Psoas muscle (tissue), 8 donors: ENCODE data around the gene PIGP. TPM values are rescaled to one million over a fixed set of nuclear protein-coding genes. Genes with fewer than 3 reads are reported as not detected.

Source experiments
- ATAC-seq, 4 donors: fragments of 200-7000 bp; cut with Tn5 transposase; one replicate each; pipeline ENCODE4 v1.9.1; 2020; ENCODE audit warnings: moderate library complexity in 3 of 4, mild to moderate bottlenecking in 2 of 4
- DNase-seq, 2 donors: peaks; one replicate each; pipeline ENCODE4 v3.0.0-alpha.2; 2020
- H3K27ac ChIP-seq: fragments of 200-600 bp; one replicate; pipeline ENCODE4 v1.8.0; 2022
- H3K27me3 ChIP-seq, 3 donors: fragments of 200-600 bp in 1 of 3; one replicate each; pipeline versions ENCODE4 v1.6.1 to v1.8.0; 2013 to 2022; ENCODE audit warnings: low read length in 2 of 3, mild to moderate bottlenecking in 2 of 3, moderate library complexity in 1 of 3; ENCODE audit not compliant: insufficient read depth in 3 of 3
- H3K36me3 ChIP-seq, 2 donors: fragments of 200-600 bp in 1 of 2; one replicate each; pipeline versions ENCODE4 v1.6.1 to v1.8.0; 2013 to 2022; ENCODE audit warnings: low read depth in 1 of 2, mild to moderate bottlenecking in 1 of 2, moderate library complexity in 1 of 2; ENCODE audit not compliant: insufficient read depth in 1 of 2
- H3K4me1 ChIP-seq: fragments of 200-600 bp; one replicate; pipeline ENCODE4 v1.8.0; 2022
- H3K4me3 ChIP-seq: fragments of 200-600 bp; one replicate; pipeline ENCODE4 v1.8.0; 2022; ENCODE audit warnings: mild to moderate bottlenecking
- H3K9me3 ChIP-seq: fragments of 200-600 bp; one replicate; pipeline ENCODE4 v1.8.0; 2022
- CTCF ChIP-seq: fragments of 200-600 bp; IDR thresholded peaks from one replicate; pipeline ENCODE4 v1.8.0; 2022; ENCODE audit warnings: antibody characterized with exemption
- WGBS, 3 donors: extraction: QIAGEN DNeasy Blood & Tissue Kit; methylation state at CpG; one replicate each; pipeline versions ENCODE4 v1.1.6 to v1.1.7; 2013; 5-methylcytosine and 5-hydroxymethylcytosine counted together
- intact Hi-C, 2 donors: fragments of 100-400 bp; cut with DNase I; formaldehyde crosslinking; loops; one replicate each; pipeline versions ENCODE4 v1.11.0 to v1.14.2; 2022
- polyA plus RNA-seq, 3 donors: library from polyadenylated mRNA; stranded (reverse); fragments of 200-250 nt; gene quantifications; one replicate each; pipeline ENCODE4 v1.2.3, GENCODE V29; 2013
- total RNA-seq, 4 donors: library from RNA; stranded (reverse); fragmentation: NEBNext Ultra II Directional in 2 of 4; extraction: Animal tissue kit (Norgen Biotek cat#: 25700) in 2 of 4; gene quantifications; one replicate each; pipeline versions ENCODE4 v1.2.1 to v1.2.4, GENCODE V29; 2021 to 2023
- donor health status: healthy with polysubstance abuse.
- donor health status: DM: no; HTN: no; CAD: no; lungs with moderate emphysema.
- donor health status: Bipolar disorder and iron deficiency.
- donor health status: healthy.
- donor health status: DM: yes; HTN: yes; CAD: no.
- donor health status: DM: no; HTN: no; CAD: no.
- donor health status: DM: no; HTN: no; CAD: no.
- donor health status: DM: yes; HTN: yes; CAD: no.

PIGP gene
- total and polyA plus RNA-seq, 7 donors: 23.0 to 46.9 (median 29.6) TPM

- Histone ChIP-seq H3K4me1 (no peaks in the 10 kb centered on the region), H3K9me3 (no peaks in the 10 kb centered on the region), H3K27me3 (no peaks in the 10 kb centered on the region), H3K4me3 (no peak overlapping the region), H3K36me3 (peaks cover 10 to 77% of the 10 kb centered on the region in 2 donors), H3K27ac (no peak overlapping the region)
- intact Hi-C loops: no loop called here
- no peak for TF ChIP-seq CTCF
- WGBS, 3 donors: 90 to 94% (median 91%) methylated on average over 4 of the region's 4 CpGs
- no peak for DNase-seq
- ATAC-seq: no peak
Observed at GRCh38 chr21:37095821-37096220, 22.9 kb upstream of the PIGP start.

DNA sequence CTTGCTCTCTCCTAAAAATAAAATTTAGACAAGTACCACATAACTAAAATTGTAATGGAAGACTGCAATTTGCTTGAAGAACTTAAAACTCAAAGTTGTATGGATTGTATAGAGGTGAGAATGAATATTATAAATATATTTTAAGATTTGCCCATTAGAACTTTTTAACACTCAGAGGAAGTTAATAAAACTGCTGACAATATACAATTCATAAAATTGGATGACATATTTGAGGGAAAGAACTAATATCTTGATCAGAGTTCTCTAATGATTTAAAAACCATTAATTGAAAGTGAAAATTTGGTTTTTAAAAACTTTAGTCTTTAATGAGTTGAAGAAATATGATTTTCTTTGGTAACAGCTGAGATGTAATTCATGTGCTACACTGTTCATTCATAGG, 21.1 kb upstream of the PIGP start:
- ATAC-seq (no peak), DNase-seq (no peak)
- intact Hi-C loops: no loop called here
- H3K9me3 ChIP-seq: no peaks in the 10 kb centered on the region
- H3K27me3 ChIP-seq: no peaks in the 10 kb centered on the region
- peaks cover 10 to 69% of the 10 kb centered on the region in 2 donors for H3K36me3 ChIP-seq
- TF ChIP-seq CTCF: no peak
- H3K27ac ChIP-seq: no peak overlapping the region
- no peak overlapping the region for H3K4me3 ChIP-seq
- H3K4me1 ChIP-seq: no peaks in the 10 kb centered on the region

- H3K4me3 ChIP-seq: no peak overlapping the region
- DNase-seq (no peak), ATAC-seq (no peak)
- intact Hi-C loops: no loop called here
- H3K36me3 ChIP-seq: peaks cover 0 to 26% of the 10 kb centered on the region in 2 donors
- peaks cover 19% of the 10 kb centered on the region for H3K4me1 ChIP-seq
- peak overlapping the region; percentile 51 for H3K27ac ChIP-seq
- TF ChIP-seq CTCF: no peak
- no peaks in the 10 kb centered on the region for H3K9me3 ChIP-seq
- no peaks in the 10 kb centered on the region for H3K27me3 ChIP-seq
- 69 to 78% (median 75%) methylated on average over 5 of the region's 5 CpGs for WGBS, 3 donors
Observed at GRCh38 chr21:37088186-37088735, 15.4 kb upstream of the PIGP start.

GRCh38 chr21:37087188-37087587, 14.3 kb upstream of the PIGP start:
- peaks cover 0 to 21% of the 10 kb centered on the region in 2 donors for H3K36me3 ChIP-seq
- peak overlapping the region; percentile 51 for H3K27ac ChIP-seq
- H3K4me1 ChIP-seq: peaks cover 29% of the 10 kb centered on the region
- WGBS, 3 donors: 37 to 62% (median 45%) methylated on average over 5 of the region's 5 CpGs
- peak; percentile 68 to 87 (median 79) for ATAC-seq
- H3K27me3 ChIP-seq: no peaks in the 10 kb centered on the region
- peak; percentile 36 for TF ChIP-seq CTCF
- H3K9me3 ChIP-seq: no peaks in the 10 kb centered on the region
- intact Hi-C loops: no loop called here
- H3K4me3 ChIP-seq: no peak overlapping the region
- no peak for DNase-seq

GRCh38 chr21:37085726-37086125, 12.9 kb upstream of the PIGP start:
- H3K27me3 ChIP-seq: no peaks in the 10 kb centered on the region
- H3K9me3 ChIP-seq: no peaks in the 10 kb centered on the region
- H3K36me3 ChIP-seq: peaks cover 0 to 12% of the 10 kb centered on the region in 2 donors
- intact Hi-C loops: no loop called here
- no peak overlapping the region for H3K27ac ChIP-seq
- TF ChIP-seq CTCF: no peak
- no peak for DNase-seq
- H3K4me3 ChIP-seq: no peak overlapping the region
- peaks cover 38% of the 10 kb centered on the region for H3K4me1 ChIP-seq
- ATAC-seq: no peak
- 75 to 83% (median 78%) methylated on average over 3 of the region's 3 CpGs for WGBS, 3 donors
